ENCODE measurements around the gene UBXN6.

The UBXN6 gene

GRCh38 chr19:4456843-4457653, 546 bp downstream of the UBXN6 start:
- DNase-seq (ENCODE audit: low read depth), result peak; percentile 46

GRCh38 chr19:4456476-4456842, 1.1 kb downstream of the UBXN6 start:
- DNase-seq (ENCODE audit: low read depth), result peak; percentile 36

- peak; percentile 78 for DNase-seq (ENCODE audit: low read depth)
These were observed 1.7 kb downstream of the UBXN6 start for GRCh38 chr19:4455719-4456475.

GRCh38 chr19:4454747-4455718, 2.6 kb downstream of the UBXN6 start:
- peak; percentile 84 for DNase-seq (ENCODE audit: low read depth)

DNA sequence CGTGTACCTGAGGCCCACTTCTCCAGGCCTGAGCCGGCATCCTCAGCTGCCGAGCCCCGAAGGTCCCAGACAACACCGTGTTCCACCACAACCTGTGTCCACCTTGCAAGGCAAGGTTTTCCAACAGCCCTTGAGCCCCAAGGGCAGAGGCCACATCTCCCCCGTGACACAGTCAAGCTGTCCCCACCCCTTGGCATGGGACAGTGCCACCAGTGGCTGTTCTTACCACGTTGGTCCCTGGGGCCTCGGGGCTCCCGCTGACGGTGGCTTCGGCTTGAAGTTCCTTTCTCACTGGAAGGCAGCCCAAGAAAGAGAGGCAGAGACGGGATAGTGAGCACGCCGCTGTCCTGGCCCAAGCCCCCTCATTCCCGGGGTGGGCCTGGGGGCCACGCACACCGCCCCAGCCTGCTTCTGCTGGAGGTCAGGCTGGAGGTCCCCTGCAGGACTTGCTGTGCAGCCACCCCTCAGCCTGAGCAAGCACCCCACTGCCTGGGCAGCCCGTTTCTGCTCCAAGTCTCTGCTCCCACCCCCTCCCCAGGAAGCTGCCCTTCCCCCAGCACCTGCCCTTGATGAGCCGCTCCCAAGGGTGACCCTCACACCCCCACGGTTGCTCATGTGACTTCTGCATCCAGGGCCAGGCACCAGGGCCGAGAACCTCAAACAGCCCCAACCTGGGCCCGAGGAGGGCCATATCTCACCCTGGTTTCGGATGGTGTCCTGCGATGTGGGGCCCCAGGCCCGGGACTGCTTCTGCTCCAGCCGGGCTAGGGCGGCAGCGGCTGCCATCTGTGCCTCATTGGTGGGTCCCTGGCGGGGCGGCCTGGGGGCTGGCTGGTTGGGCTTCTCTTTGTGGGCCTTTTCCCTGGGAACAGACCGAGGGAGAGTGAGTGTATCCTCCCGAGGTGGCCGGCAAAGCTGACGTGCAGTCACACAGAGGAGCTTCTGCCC, 4.1 kb downstream of the UBXN6 start:
- no peak for DNase-seq (ENCODE audit: low read depth)

GRCh38 chr19:4452230-4452990, 5.2 kb downstream of the UBXN6 start:
- no peak for DNase-seq (ENCODE audit: low read depth)

GRCh38 chr19:4449639-4450028, 8.0 kb downstream of the UBXN6 start:
- DNase-seq (ENCODE audit: low read depth), result no peak

GRCh38 chr19:4449022-4449638, 8.5 kb downstream of the UBXN6 start:
- no peak for DNase-seq (ENCODE audit: low read depth)

GRCh38 chr19:4448147-4448985, 9.2 kb downstream of the UBXN6 start:
- DNase-seq (ENCODE audit: low read depth), result no peak

GRCh38 chr19:4447327-4448146, 10.1 kb downstream of the UBXN6 start:
- no peak for DNase-seq (ENCODE audit: low read depth)

- DNase-seq (ENCODE audit: low read depth), result no peak
These were observed 10.8 kb downstream of the UBXN6 start for GRCh38 chr19:4446704-4447200.

DNA sequence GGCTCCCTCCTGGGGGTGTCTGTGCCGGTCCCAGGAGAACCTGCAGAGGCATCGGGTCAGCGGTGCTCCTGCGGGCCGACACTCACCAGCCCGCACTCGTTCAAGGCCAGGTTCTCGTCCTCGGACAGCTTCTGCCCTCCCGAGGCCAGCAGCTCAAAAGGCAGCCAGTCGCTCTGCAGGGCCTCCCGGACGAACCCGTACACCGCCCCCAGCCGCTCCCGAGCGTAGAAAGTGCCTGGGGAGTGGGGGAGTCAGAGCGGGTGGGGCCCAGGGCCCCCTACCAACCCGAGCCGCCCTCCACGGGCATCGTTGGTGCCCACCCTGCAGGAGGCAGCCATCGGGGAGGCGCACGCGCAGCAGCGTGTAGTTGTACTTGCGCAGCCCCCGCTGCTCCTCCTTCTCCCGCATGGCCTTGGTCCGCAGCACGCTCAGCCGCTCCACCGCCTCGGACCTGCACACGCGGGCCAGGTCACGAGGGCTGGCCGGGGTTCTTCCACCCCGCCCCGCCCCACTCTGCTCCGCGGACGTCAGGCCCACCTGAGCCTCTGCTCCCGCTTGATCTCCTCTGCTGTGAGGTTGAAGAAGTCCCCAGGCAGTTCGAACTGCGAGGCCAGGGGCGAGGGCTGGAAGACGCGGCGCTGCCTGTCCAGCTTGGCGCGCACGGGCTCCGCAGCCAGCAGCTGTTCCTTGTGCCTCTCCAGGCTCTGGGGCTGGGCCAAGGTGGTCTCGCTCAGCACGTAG, 11.5 kb downstream of the UBXN6 start:
- no peak for DNase-seq (ENCODE audit: low read depth)

DNA sequence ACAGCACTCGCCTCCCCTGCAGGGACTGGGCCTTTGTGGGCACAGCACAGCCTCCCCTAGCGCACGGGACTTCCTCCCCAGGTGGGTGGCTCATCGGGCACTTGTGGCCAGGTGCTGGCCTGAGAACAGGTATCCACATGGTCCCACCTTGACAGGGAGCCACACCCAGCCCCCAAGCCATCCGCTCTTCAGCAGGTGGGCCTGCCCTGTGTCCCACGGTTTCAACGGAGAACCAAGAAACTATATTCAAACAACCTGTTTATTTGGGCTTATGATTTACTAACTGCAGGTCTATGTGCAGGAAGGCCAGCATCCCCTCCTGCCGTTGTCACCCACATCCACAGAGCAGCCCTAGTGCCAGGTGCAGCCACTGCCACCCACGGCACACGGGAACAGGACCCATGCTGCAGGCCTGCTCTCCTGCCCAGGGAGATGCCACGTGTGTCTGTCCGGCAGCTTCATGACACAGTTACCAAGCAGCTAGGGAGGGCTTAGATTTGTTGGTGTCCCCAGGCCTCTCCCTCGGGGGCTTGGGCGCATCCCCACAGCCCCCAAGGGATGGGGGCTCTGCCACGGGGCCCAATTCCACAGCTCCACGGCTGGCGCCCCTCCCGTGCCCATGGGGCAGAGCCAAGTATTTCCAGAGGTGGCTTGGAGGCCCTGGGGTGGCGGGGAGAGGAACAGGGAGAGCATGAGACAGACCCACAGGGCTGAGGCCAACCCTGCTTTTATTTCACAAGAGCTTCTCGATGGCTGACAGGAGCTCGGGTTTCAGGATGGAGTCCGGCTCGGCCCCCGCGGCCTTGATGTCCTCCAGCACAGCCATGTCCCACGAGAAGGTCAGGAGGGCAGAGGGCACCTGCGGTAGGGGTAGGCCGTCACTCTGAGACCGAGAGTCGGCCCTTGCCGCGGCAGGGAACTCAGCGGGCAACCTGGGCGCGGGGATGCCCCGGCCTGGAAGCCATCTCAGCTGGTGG, 12.5 kb downstream of the UBXN6 start:
- DNase-seq (ENCODE audit: low read depth), result no peak

DNA sequence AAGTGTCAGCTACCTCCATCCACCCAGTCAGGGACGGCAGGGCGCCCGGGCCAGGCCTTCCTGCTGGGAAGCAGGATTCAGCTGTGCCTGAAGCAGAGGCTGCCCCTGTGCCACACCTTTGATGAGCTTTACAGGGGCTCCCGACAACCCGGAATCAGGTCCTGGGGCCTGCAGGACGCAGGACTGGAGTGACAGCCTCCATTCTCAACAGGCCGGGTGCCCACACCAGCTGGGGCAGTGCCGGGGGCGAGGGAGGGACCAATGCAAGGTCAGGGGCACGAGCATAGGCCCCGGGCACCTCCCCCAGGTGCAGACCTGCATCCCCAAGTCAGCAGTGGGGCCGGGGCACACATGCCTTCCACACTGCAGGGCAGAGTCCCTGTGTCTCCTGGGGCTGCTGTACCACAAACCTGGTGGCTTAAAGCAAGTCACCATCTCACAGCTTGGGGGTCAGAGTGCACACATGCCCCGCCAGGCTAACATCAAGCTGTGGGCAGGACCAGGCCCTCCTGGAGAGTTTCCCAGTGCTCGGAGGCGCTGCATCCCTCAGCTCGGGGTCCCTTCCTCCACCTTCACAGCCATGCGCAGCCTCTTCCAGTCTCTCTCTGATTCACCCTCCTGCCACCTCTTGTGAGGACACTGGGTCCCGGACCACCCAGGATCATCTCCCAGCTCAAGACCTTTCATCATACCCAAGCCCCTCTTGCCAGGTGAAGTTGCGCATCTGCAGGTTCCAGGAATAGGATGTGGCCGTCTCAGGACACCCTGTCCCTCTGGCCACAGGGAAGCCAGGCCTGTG, 13.4 kb downstream of the UBXN6 start:
- no peak for DNase-seq (ENCODE audit: low read depth)

GRCh38 chr19:4443188-4443587, 14.4 kb downstream of the UBXN6 start:
- no peak for DNase-seq (ENCODE audit: low read depth)
